Loucy (cell line): Measurements from ENCODE around the gene MAMLD1.

ENCODE experiments used
- CTCF ChIP-seq: fragments of 200-600 bp; sonication (generic); conservative IDR thresholded peaks from 2 replicates; pipeline ENCODE4 v1.5.1; 2014; ENCODE audit warnings: mild to moderate bottlenecking, antibody characterized with exemption, low read length
- EZH2phosphoT487 ChIP-seq: fragments of 200-600 bp; IDR thresholded peaks from 2 replicates; pipeline ENCODE4 v1.6.1; 2018; ENCODE audit warnings: antibody characterized with exemption, mild to moderate bottlenecking, moderate library complexity, borderline replicate concordance

- no peak for TF ChIP-seq CTCF
- no peak for TF ChIP-seq EZH2phosphoT487
These were observed 143.4 kb downstream of the MAMLD1 start for GRCh38 chrX:150506486-150506885.
